Measurements from ENCODE around the gene KIF26A.
"Not testable (repeated sequence)": the region's sequence is repeated elsewhere in the genome, so short reads cannot be mapped to it uniquely, and the experiment has no call there.

DNA sequence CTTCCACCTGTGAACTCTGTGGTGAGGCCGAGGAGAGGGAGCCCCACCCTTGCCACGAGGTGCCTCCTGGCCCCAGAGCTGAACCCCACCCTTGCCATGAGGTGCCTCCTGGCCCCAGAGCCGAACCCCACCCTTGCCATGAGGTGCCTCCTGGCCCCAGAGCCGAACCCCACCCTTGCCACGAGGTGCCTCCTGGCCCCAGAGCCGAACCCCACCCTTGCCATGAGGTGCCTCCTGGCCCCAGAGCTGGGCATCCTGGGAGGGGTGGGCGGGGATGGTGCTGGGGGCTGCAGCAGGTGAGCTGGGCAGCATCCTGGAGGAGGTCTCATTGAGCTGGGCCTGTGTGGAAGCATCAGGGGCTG is 15.0 kb downstream of the KIF26A start:
- TF ChIP-seq, protein P1, sequence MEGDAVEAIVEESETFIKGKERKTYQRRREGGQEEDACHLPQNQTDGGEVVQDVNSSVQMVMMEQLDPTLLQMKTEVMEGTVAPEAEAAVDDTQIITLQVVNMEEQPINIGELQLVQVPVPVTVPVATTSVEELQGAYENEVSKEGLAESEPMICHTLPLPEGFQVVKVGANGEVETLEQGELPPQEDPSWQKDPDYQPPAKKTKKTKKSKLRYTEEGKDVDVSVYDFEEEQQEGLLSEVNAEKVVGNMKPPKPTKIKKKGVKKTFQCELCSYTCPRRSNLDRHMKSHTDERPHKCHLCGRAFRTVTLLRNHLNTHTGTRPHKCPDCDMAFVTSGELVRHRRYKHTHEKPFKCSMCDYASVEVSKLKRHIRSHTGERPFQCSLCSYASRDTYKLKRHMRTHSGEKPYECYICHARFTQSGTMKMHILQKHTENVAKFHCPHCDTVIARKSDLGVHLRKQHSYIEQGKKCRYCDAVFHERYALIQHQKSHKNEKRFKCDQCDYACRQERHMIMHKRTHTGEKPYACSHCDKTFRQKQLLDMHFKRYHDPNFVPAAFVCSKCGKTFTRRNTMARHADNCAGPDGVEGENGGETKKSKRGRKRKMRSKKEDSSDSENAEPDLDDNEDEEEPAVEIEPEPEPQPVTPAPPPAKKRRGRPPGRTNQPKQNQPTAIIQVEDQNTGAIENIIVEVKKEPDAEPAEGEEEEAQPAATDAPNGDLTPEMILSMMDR (IDR thresholded peaks at IDR 0.05), result not testable (repeated sequence)
- TF ChIP-seq EP300, POLR2AphosphoS5, POLR2A (IDR thresholded peaks at IDR 0.05): not testable (repeated sequence)
